Esophagus squamous epithelium (tissue), 4 donors: ENCODE results near the gene AP1G1.

Experiments
- POLR2A ChIP-seq, 4 donors: fragments of 450-650 bp; IDR thresholded peaks; one replicate each; pipeline ENCODE4 v1.6.1; 2017; ENCODE audit warnings: antibody characterized with exemption in 4 of 4, mild to moderate bottlenecking in 4 of 4, moderate library complexity in 3 of 4
- TF ChIP-seq, protein P1 (sequence below), 6 experiments: fragments of 450-650 bp in 4 of 6; fragments of 200-600 bp in 2 of 6; sonication (generic) in 2 of 6; IDR thresholded peaks; one replicate each; pipeline ENCODE4 v1.5.1; 2016 to 2019; ENCODE audit warnings: antibody characterized with exemption in 6 of 6, mild to moderate bottlenecking in 4 of 6, moderate library complexity in 4 of 6

DNA sequence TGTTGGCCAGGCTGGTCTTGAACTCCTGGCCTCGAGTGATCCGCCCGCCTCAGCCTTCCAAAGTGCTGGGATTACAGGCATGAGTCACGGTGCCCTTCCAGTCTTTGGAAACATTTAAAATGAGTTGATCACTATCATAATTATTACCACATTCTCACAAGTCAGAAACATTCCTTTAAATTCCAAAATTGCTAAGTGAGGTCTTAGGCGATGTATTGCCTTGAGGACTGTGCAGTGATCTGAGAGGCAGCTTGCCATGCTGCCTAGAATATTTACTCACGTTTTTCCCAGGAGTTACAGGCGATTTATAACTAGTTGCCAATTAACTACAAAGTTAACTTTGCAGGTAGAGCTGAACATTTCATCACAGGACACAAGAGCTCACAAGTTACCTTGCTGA lies 31.4 kb upstream of the AP1G1 start:
- TF ChIP-seq, protein P1, sequence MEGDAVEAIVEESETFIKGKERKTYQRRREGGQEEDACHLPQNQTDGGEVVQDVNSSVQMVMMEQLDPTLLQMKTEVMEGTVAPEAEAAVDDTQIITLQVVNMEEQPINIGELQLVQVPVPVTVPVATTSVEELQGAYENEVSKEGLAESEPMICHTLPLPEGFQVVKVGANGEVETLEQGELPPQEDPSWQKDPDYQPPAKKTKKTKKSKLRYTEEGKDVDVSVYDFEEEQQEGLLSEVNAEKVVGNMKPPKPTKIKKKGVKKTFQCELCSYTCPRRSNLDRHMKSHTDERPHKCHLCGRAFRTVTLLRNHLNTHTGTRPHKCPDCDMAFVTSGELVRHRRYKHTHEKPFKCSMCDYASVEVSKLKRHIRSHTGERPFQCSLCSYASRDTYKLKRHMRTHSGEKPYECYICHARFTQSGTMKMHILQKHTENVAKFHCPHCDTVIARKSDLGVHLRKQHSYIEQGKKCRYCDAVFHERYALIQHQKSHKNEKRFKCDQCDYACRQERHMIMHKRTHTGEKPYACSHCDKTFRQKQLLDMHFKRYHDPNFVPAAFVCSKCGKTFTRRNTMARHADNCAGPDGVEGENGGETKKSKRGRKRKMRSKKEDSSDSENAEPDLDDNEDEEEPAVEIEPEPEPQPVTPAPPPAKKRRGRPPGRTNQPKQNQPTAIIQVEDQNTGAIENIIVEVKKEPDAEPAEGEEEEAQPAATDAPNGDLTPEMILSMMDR (IDR thresholded peaks at IDR 0.05): no peak
- no peak for TF ChIP-seq POLR2A (IDR thresholded peaks at IDR 0.05)
